Activated CD4-positive, alpha-beta T cell treated with anti-CD3 and anti-CD28 coated beads, Interleukin-2, amount 50 U/mL, for 48 hours (primary cell): Measurements from ENCODE around the gene CHAF1A.

Source experiments
- DNase-seq, 2 experiments: peaks; one replicate each; pipeline ENCODE4 v3.0.0-alpha.2; 2020

Gene CHAF1A

DNA sequence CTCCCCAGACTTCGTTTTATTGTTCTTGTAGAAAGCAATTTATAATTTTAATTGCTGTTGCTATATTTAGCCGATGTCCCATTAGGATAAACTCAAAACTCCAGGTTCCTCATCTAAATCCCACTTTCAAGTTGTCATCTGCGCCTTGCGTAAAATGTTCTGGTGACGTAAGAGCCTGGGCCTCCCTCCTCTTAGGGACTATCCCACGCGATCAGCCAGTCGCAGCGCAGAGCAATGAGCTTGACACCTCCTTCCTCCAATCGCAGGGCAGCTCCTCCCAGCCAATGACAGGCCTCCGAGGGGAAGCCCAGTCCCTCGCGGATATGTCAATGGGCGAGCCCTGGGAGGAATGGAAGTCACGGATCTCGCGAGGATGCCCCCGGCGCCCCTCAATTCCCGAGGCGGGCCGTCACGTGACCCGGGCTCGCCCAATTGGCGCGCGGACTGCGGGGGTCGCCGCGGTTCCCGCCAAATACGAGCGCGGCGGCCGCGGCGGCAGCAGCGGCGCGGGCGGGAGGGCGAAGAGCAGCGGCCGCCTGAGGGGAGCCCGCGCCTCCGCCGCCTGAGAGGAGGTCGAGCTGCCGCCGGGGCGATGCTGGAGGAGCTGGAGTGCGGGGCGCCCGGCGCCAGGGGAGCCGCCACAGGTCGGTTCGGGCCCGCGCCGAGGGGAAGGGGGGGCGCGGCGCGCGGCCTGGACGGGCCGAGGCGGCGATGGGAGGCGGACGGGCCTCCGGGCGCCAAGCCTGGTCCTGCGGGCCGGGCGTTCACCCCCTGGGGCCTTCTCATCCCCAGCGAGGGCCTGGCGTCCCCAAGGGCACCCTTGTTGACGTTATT lies at the start of gene CHAF1A:
Gene CHAF1A (plus strand): TSS at position 470 of the 834 bp plus-strand sequence. CDS start 123 bp downstream, at position 593.
- peak; percentile 98 to 99 for DNase-seq

- peak; percentile 66 to 71 for DNase-seq
Measured at GRCh38 chr19:4352701-4353121, 49.7 kb upstream of the CHAF1A start.

GRCh38 chr19:4354282-4354681 lies 48.2 kb upstream of the CHAF1A start:
- no peak for DNase-seq

DNA sequence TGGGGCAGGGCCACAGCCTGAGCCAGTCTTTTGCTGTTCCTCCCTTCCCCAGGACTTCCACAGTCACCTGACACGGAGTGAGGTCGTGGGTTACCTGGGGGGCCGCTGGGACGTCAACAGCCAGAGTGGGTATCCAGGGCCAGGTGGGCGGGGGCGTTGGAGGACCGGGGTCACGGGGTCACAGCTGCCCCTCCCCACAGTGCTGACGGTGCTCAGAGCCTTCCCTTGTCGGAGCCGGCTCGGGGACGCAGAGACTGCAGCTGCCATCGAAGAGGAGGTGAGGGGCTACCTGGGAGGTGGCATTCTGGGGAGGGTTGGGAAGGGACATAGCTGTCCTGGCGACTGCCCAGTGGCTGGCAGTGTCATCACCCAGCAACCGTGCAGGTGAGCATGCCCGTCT lies 47.5 kb upstream of the CHAF1A start:
- DNase-seq, result no peak

- no peak for DNase-seq
Measured at GRCh38 chr19:4357095-4357797, 45.2 kb upstream of the CHAF1A start.

GRCh38 chr19:4357921-4358326 lies 44.5 kb upstream of the CHAF1A start:
- DNase-seq, result no peak

GRCh38 chr19:4358709-4359626 lies 43.5 kb upstream of the CHAF1A start:
- no peak for DNase-seq

DNA sequence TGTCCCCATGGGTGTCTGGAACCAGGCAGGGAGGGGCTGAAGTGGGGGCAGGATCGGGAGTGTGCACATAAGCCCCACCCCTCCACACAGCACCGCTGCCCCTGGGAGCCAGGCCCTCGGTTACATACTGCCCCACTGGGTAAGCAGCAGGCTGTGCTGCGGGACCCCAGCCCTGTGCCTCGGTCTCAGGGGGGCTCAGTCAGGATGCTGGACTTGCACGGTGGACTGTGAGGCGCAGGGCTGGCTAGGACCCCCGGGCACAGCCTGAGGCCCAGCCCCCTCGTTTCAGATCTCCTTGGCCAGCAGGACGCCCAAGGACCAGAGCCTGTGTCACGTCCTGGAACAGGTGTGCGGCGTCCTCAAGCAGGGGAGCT lies 42.8 kb upstream of the CHAF1A start:
- DNase-seq, result no peak

DNA sequence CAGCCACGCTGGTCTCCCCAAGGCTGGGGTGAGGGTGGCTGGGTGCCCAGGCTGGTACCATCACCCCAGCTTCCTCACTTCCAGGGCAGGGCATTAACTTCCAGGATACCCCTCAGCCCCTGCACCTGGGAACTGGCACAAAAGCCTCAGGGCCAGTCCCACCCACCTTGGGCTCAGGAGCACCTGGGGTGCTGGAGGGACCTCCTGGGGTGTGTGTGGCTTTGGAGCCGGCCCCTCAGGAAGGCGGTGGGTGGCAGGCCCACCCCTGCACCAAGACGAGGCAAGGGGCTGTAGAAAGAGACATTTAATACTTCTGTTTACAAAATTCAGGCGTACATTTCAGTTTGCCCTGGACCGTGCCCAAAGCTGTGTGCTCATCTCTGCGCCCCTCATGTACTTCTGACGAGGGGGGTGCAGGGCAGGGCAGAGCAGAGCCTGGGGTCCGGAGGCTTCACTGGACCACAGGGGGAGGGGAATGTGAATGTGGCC lies 42.3 kb upstream of the CHAF1A start:
- DNase-seq, result no peak

DNA sequence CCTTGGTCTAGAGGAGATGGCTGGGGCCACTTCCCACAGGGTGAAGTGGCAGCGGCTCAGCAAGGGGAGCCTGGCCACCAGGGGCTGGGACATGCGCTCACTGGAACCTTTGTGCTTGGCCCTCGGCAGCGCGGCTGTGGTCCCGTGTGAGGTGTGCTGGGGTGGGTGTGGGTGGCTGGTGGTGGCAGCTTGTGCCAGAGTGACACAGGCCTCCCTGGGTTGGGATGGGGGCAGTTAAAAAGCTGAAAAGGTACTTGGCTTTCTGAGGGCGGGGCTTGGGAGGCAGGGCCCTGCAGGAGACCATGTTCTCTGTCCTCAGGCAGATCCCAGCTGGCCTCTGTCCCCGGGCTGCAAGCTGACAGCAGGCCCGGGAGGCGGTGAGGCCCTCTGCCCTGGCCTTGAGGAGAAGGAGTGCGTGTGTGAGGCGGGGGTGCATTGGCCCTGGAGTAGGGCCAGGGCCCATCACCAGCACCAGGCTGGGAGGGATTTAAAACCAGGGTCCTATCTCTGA lies 41.7 kb upstream of the CHAF1A start:
- DNase-seq, result no peak

- DNase-seq, result no peak
Measured at GRCh38 chr19:4361152-4362046, 41.0 kb upstream of the CHAF1A start.

DNA sequence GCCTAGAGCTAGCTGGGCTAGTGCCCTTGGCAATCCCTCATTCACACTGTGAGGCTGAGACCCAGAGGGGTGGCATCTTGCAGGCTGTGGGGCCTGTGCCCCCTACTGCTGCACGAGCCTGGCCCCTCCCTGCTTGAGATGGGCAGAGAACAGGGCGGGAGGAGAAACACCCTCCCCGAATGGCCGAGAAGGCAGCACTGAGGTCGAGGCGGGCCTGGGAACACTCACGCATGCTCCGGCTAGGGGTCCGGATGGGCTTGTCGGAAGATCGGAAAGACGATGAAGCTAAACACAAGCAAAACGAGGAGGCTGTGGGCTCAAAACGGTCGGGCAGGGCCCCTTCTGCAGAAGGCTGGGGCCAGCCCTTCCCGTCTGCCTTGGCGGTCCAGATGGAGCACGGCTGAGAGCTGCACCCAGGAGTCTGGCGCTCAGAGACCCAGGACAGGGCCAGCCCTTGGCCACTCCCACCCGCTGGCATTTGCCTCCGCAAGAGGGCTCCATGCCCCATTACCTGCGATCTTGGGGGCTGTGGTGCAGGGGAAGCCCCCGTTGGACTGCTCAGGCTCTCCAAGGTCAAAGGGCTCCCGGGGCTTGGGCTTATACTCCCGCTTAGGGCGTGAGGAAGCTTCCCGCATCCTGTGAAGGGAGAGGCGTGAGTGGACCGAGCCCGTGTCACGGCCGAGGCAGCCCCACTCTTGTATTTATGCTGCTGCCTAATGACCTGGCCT lies 40.2 kb upstream of the CHAF1A start:
- DNase-seq, result no peak

DNA sequence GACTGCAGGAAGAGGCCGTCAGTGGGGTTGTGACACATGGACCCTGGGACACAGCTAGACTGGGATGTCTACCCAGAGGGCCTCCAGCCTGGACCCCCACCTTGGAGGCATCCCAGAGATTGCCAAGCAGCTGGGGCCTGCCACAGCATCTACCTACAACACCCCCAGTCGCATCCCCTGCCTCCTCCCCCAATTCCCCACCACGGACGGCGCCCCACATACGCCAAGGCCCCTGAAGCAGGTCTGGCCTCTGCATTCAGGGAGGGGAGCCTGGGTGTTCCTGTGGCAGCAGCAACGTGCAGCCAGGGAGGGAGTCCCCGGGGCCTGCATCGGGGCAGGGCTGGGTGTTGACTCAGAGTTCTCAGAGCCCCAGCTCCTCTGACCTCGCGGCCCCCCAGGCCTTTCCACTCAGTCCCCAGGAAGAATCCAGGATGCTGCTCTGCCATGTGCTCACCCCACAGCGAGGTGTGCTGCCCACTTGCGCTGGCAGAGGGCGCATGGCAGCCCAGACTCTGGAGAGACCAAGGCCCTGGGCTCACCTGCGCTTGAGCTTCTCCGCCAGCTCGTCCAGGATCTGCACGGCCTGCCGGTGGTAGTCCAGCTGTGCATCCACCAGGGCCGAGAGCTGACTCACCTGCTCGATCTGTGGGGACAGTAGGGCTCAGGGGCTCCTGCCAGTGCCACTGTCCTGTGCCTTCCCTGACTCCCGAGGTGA lies 39.5 kb upstream of the CHAF1A start:
- DNase-seq, result no peak

DNA sequence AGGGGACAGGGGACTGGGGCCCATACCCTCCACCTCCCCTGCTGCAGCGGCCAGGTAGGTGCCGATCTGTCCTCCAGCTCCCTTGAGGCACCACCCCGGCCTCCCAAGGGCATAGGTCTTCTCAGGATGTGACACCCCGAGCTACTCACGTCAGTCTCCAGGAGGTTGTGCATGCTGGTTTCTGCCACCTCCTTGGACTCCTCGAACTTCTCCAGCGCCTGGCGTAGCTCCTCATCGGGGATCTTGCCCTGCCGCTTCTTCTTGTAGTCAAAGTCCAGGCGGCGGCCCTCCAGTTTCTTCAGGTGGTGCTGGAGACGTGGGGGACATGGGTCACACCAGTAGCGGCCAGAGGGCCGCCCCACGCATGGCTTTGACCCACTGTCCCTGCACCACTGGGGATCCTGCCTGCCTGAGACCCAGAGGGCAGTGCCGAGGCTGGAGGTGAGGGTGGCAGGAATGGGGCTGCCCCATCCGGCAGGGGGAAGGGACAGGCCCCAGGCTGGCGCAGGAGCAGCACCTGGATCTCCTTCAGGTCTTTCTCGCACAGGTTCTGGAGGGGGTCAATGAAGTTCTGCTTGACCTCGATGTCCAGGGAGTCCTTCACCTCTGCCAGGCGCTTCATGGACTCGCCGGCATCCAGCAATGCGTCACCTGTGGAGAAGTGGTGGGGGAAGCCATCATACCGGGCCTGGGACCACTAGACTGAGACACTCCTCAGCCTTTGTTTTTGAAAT lies 38.7 kb upstream of the CHAF1A start:
- no peak for DNase-seq

GRCh38 chr19:4365341-4365740 lies 37.1 kb upstream of the CHAF1A start:
- DNase-seq, result no peak

- DNase-seq, result no peak
Measured at GRCh38 chr19:4365791-4366665, 36.4 kb upstream of the CHAF1A start.

DNA sequence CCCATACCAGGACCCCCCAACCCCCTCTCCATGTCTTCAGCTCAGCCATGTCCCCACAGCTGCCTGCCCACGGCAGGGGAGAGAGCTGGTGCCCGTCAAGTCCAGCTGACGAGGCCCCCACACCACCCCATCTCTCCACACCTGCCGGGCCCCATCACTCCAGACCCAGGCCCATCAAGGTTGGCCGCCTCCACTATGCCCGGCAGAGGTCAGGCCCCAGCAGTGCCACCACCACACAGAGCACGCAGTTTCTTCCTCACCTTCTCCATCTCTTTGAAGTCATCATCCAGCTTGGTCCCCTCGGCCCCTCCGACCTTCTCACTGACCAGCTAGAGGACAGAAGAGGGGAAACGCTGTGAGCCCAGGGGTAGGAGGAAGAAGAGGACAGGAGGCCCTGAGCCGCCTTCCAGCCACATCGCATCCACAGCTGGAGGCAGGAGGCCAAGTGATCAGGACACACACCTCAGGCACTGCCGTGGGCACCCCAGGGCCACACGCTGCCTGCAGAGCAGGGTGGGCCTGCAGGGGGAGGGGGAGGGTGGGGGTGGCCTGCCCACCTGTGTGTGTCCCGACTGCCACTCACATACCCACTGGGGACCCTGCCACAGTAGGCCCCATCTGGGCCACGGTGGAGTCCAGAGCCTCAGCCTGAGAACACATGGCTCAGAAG lies 35.6 kb upstream of the CHAF1A start:
- no peak for DNase-seq

DNA sequence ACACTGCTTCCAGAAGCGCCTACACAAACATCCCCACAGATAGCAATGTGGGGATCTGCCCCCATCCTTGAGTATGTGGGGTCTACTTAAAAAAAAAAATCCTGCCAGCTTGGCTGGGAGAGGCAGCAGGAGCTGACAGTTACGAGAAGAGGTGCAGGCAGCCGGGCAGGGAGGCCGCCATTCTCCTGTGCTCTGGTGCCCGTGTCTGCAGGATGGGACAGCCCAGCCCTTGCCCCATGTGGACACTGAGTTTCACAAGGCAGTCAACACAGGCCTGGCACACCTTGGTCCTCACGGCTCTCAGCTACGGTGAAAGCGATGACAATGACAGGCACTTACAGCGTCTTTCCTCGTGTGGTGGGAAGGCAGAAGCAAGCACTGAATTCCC lies 35.1 kb upstream of the CHAF1A start:
- DNase-seq, result no peak
